Stimulated activated CD4-positive, alpha-beta T cell treated with anti-CD3 and anti-CD28 coated beads, Interleukin-1b, Interleukin-23, amount 100 ng/mL, for 24 hours (primary cell): ENCODE measurements around the gene ERCC5.

ENCODE experiments used
- DNase-seq, 4 experiments: peaks; one replicate each; pipeline ENCODE4 v3.0.0-alpha.2; 2020; ENCODE audit warnings: low read depth in 4 of 4, low spot score in 1 of 4

Gene ERCC5

DNA sequence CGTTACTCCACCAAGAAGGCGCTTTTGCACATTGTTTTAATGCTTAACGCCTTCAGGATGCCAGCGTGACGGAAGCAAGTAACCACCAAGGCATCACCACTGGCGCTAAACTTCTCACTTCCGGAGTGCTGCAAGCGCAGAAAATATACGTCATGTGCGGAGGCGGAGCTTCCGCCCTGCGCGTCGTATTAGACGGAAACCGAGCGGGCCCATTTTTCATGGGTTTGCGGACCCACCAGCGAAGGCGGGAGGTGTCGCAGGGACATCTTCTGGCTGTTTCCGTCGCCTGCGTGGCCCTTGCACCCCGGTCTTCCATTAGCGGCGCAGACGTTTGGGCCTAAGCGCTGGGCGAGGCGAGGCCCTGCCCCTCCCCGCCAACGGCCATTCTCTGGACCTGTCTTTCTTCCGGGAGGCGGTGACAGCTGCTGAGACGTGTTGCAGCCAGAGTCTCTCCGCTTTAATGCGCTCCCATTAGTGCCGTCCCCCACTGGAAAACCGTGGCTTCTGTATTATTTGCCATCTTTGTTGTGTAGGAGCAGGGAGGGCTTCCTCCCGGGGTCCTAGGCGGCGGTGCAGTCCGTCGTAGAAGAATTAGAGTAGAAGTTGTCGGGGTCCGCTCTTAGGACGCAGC lies at the start of gene ERCC5:
ERCC5 (plus strand) TSS at position 403 of the 631 bp plus-strand sequence. CDS start 235 bp downstream, outside the sequence.
- DNase-seq: peak; percentile 90 to 94 (median 92)

DNA sequence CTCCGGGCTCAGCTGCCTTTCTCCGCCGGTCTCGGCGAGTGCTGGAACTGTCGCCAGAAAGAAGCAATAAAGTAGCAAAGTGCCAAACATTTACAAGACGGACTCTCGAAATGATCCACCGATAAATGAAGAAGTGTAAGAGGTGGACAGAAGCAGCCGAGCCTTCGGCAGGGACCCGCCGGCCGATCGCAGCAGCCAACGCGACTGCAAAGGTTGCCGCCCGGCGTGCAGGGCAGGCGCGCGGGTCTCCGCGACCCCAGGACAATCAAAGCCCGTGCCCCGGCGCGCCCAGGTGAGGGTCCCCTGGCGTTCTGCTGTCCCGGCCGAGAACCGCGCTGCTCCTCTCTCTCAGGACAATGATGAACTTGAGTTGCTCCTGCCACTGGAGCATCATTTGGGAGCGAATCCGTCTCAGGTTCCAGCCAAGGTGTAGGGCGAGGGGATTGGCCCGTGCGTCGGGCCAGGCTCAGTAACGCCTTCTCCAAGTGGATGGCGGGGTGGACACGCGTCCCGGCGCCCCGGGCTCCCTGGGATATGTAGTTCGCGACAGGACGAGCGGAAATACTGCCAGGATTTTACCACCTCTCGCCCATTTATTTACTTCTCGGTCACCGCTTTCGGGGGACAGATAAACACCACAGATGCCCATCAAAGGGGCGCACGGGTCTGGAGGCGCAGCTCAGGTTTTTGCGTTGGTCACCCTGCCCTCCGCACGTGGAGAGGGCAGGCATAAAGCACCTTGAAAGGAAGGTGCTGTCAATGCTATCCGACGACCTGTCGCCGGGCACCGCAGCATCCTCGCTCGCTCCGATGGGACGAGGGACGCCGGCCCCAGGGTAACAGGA lies 47.0 kb upstream of the ERCC5 start, which contains the start of the genes BIVM and POGLUT2:
BIVM (plus strand) TSS at position 539 of the 845 bp plus-strand sequence. CDS start 8,149 bp downstream, outside the sequence.
POGLUT2 (minus strand) TSS at position 396 of the 845 bp plus-strand sequence; CDS start at position 90, 306 bp downstream.
- DNase-seq: peak; percentile 45 to 77 (median 59)

DNA sequence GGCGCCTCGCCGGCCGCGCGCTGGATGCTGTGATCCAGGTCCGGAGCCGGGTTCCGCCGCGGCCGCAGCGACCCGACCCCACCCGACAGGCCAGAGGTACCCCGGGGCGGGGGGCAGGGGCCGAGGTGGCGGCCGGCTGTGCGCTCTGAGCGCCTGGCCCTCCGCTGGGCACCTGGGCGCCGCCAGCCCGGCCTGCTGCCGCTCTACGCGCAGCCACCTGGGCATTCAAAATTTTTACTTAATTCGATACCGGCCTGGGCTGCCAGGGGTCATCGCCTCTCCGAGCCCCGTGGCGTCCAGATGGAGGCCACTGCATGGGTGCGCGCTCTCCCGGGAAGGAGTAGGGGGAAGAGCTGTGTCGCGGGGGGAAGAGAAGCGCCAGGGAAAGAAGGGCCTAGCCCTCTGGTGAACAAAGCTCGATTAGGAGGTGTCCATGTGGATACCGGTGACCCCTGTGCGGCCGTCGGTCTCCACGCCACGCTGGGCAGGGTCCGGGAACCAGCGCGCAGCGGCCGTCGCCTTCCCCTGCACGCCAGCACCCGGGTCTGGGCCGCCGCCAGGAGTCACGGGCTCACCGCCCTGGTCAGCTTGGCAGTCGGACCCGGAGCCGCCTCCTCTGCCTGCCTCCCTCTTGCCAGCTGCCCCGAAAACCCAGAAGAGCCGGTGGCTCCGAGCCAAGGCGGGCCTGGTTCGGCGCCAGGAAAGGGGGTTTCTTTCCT lies 46.2 kb upstream of the ERCC5 start:
- no peak for DNase-seq

DNA sequence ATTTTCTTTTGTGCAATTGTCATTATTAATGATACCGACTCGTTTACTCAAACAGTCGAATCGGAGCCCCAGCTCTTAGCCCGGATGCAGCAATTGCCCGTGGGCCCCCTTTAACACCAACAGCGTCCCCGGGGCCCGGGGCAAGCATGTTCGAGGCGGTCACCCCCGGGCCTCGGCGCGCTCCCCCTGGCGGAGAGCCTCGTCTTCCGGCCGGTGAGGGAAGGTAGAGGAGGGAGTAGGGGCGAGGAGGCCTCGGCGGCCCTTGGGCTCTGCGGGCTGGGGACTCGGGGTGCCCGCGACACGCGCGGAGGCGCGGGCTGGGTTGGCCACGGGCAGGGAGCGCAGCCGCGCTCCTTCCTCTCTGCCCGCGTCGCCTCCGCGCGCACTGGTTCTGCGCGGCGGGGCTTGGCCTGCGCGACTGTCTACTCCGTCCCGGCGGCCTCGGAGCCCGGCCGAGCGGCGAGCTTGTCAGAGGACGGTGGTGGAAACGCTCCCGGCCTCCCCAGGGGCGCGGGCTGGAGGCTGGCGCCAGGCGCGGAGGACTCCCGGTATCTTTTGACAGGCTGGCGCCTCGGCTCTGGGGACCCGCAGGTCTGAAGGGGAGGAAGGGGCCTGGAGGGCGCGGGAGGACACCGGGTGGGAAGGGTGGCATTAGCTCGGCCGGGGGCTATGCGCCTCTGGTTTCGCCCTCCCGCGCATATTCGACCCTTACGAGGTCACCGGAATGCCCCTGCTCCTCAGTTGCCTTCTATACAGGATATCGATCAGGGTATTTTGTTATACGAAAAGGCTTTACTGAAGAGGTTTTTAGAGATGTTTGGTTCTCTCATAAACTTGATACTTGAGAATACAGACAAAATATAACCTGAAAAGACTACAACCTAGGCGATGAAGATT lies 45.4 kb upstream of the ERCC5 start:
- peak; percentile 57 to 78 (median 64) for DNase-seq

DNA sequence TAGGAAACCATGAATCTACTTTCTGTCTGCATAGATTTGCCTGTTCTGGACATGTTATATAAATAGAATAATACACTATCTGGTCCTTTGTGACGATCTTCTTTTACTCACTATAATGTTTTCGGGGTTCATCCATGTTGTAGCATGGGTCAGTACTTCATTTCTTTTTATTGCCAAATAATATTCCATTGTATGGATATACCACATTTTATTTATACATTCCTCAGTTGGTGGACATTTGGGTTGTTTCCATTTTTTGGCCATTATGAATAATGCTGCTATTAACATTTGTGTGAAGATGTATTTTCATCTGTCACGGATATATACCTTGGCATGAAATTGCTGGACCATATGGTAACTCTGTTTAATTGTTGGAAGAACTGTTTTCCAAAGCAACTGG lies 40.2 kb upstream of the ERCC5 start:
- no peak for DNase-seq

DNA sequence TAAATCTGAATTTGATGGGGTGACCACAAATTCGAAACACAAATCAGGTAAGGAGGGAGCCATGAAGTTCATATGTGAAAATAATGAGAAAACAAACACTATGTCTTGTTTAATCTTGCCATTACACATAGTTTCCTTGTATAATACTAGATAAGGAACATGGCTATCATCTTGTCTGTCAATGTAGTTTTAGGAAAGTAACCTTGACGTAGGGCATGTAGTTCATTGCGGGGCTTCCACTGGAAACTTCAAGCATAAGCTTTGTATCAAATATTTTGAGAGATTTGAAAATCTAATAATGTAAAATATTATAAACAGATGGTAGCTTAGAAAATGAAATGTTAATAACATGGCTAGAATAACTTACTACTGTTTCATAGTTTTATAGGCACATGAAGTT lies 38.1 kb upstream of the ERCC5 start:
- DNase-seq: no peak

DNA sequence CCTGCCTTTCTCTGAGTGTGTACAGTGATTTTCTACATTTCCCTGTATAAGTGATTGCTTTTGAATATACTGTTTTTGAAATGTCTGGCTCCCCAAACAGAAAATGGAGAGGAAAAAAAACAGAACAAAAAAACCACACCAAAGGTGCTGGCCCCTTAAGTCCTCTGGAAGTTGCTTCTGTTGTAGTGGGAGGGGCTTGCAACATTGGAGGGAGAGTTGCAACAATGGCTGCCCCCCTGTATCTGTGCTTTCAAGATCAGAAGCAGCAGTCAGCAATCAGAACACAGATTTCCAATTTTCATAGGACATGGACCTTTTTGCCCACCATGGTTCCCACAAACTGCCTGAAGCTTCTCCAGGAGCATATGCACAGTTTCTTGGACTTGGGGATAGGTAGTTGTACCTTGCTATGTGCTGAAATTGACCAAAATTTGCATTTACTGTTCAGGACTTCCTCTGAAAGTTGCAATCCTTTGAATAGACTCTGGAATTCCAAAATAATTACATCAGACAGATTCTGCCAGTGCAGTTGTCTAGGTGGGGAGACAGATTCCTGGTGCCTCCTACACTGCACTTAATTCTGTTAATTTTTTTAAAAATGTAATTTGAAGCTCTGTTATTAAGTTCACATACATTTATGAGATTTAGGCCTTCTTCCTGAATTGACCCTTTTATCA lies 33.1 kb upstream of the ERCC5 start:
- no peak for DNase-seq

DNA sequence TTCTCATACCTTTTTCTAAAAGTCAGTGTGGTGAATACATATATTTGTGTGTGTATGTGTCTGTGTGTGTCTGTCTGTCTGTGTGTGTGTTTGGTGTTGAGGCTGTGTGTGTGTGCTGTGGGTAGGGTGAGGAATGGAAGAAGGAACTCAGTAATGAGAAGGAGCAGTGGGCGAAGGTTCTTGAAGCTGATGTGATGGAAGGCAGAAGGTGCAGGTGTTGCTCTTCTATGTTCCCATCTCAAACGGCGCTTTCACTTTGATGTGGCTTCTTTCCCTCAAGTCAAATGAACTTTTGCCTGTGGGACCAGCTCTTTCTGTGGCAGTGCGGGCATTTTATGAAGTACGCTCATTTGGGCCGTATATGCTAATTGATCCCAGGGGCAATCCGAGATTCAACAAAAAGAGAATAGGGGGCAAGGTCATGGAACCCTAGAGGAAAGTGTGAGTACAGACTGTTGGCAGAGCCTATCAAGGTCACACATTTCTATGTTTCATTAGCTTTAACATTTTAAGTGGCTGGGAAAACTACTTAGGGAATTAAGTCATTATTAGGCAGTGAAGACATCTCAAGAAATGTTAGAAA lies 31.7 kb upstream of the ERCC5 start:
- DNase-seq: no peak

DNA sequence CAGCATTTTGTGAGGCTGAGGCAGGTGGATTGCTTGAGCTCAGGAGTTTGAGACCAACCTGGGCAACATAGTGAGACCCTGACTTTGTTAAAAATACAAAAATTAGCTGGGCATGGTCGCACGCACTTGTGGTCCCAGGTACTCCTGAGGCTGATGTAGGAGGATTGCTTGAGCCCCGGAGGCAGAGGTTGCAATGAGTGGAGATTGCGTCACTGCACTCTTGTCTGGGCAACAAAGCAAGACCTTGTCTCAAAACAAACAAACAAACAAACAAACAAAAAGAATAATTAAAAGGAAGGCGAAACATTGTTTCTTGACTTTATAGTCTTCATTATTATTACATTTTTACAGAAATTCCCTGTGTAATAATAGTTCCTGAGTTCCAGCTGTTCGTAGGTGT lies 31.0 kb upstream of the ERCC5 start:
- no peak for DNase-seq

DNA sequence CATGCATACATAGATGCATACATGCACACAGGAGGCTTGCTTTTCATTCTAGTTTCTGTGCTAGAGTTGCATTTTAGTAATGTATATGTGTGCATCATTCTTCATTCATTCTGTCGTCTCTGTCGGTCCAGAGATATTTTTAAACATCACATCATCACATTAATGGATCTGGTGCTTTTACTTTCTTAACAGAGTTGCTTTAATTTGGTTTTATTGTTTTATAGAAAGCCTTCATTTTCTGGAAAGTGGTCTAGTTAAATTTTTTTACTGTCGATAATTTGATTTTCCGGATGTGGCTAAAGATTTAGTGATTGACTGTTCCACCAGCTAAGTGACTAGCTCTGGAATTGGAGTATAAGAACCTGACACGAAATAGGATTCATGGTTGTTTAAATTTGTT lies 30.0 kb upstream of the ERCC5 start:
- no peak for DNase-seq

DNA sequence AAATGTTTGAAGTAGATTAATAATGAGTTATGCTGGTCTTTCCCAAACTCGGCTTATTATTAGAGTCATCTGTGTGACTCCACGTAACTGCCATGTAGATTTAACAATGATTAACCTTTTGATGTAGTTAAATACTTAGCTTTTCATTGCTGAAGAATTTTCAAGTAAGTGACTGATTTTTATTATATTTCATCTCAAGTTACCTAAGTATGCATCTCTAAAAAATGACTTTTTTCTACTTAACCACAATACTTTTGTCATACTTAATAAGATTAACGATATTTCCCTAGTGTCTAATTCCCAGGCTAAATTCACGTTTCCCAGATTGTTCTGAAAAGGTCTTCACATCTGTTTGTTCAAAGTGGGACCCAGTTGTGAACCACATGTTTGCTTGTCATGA lies 29.1 kb upstream of the ERCC5 start:
- DNase-seq: no peak

DNA sequence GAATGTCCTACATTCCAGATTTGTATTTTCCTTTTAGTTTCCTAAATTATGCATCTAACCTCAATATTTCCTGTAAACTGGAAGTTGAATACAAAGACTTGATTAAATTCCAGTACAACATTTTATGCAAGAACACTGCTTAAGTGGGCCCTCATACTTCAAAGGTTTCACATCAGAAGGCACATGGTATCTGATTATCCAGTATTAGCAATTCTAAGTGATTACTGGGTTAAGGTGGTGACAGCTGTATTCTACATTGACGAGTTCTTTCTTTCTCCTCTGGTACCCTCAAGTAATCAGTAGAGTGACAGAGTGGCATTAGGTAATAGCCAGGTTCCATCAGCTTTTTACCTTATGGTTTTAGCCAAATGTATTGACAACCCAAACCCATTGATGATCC lies 28.6 kb upstream of the ERCC5 start:
- DNase-seq: no peak

DNA sequence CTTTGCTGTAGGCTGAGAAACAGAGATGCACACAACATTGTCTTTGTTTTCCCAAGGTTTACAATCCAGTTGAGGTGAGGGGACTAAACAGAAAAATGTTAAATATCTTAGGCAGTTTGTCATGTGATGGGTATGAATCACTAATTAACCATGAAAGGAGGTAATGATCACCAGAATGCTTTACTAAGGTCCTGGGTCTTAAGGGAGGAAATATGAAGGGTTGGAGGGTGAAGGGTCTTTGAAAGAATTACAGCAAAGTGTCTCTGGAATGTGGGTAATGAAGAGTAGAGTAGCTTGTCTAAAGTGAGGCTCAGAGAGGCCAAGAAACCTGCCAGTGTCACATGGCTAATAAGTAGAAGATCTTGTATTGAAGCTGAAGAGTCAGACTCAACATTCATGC lies 27.9 kb upstream of the ERCC5 start:
- no peak for DNase-seq

DNA sequence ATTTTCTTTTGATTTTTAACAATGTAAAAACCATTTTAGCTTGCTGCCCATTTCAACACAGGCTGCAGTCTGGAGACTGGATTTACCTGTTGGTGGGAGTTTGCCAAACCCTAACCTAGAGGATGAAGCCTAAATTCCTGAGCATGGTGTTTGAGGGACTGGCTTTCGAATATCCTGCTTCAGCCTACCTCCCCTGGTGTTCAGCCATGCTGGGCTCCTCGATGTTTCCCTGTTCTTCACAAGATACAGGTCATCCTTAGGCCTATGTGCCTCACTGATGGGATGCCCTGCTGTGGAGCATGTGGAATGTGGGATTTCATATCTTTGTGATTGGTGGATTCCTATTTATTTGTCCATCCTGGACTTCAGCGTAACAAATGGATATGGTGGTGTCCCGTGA lies 20.4 kb upstream of the ERCC5 start:
- DNase-seq: no peak

DNA sequence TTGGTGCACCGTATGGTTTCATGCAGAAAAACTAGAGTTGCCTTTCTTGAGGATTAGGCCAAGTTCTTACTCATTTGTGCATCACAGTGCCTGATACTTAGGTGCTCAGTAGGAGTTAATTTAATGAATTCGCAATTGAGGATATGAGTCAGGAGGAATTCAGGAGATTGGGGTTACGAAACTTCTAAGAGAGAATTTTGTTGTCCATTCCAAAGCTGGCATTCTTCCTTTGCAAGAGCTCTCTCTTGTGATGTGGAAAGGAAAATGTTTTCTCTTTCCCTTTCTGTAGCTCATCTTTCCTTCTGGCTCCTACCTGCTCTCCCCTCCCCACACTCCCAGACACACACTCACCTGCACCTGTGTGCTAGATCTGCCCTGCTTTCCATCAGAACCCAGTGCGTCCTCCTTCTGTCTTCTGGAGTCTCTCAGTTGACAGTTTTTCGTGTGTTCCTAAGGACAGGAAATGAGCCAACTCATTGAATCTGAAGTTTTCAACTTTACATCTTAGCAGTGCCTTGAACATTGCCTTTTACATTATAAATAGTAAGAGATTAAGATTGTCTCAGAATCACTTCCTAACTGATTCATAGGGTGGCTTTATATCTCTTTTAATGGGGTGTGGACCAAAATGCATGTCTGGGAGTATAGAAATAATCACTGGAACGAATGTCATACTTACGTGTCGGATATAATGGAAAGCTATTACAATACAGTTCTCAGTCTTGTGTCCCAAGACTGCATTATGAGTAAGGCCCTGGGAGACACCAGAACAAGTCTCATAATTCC lies 19.7 kb upstream of the ERCC5 start:
- DNase-seq: no peak

DNA sequence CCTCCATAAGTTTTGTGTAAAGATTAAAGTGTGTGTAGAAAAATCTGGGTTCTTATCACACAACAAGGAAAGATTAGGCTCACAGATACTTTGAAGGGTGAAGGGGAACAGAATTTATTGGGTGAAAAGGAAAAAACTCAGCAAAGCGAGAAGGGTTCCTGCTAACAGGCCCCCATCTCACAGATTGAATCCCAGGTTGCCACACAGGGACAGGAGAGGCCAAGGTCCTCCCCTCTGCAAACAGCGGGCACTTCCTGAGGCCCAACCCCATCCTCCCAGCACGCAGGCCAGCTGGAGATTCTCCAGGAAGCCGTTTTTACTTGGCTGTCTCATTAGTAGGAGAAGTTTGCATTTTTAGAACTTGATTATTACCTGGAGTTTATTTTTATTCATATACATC lies 15.2 kb upstream of the ERCC5 start:
- no peak for DNase-seq

DNA sequence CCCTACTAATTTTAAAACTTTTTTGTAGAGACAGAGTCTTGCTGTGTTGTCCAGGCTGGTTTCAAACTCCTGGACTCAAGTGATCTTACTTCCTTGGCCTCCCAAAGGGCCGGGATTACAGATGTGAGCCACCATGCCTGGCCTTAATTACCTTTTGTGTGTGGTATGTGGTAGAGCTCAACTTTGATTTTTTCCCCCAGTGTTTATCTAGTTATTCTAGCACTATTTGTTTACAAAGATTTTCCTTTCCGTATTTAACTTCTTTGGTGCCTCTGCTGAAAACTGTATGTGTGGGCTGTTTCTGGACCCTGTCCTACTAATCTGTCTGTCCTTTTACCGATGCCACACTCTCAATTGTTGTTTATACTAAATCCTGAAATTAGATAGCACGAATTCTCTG lies 9.4 kb upstream of the ERCC5 start:
- DNase-seq: no peak

DNA sequence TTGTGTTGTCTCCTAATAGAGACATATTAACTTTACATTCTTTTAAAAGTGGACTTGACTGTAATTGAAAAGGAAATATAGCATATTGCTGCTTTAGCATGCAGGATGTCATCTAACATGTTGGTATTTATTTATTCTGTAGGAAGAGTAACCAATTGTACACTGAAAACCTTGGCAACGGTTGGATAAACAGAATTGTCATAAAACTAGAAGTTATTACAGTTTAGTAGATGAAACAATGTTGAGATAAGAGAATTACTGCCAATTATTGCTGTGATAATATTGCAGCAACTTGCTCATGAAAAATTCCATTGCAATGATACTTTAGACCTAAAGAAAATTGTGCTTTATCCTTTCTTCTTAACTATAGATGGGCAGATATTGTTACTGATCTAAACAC lies 7.6 kb upstream of the ERCC5 start:
- DNase-seq: no peak

DNA sequence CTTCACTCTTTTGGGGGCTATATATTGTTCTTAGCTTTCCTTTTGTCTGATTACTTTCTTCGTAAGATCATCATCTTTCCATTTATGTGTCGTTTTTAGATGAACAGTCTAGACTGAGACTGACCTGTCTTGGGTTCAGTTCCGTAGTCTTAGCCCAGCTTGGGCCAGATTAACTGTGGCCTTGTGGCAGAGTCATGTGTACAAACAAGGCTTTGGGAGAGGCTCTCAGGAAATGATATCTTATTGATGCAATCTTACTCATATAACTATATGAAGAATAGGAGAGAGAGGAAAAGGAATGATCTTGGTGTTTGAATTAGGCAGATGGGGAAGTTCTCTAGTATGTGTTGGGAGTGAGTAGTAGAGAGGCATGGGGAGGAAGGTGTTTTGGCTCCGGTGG lies 6.8 kb upstream of the ERCC5 start:
- DNase-seq: no peak
